ENCODE data around the gene DIDO1.
"Not testable (repeated sequence)": the region's sequence is repeated elsewhere in the genome, so short reads cannot be mapped to it uniquely, and the experiment has no call there.

DIDO1 gene

DNA sequence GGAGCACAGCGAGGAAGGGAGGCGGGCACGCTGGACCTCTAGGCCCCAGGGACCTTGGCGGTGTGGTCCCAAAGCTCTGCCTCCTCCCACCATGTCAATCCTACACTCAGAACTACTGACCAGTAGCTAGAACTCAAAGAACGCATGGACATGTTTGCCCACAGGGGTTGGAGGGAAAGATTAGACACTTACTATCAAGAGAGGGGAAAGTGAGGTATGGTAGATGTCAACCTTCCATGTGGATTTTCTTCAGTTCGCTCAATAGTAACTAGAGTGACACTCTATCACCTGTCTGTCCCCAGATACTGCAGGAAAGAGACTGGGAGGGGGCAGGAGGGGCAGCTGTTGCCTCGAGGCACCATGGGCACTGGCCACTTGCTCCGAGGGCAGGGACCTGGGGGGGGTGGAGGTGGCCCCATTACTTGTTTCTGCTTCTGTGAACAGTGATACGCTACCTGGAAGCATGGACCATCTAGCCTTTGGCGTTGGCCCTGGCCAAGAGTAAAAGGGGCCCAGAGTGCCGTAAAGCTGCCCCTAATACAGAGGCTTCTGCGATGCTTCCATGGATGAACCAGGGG, 912 bp upstream of the DIDO1 start:
- TF ChIP-seq, protein P1, sequence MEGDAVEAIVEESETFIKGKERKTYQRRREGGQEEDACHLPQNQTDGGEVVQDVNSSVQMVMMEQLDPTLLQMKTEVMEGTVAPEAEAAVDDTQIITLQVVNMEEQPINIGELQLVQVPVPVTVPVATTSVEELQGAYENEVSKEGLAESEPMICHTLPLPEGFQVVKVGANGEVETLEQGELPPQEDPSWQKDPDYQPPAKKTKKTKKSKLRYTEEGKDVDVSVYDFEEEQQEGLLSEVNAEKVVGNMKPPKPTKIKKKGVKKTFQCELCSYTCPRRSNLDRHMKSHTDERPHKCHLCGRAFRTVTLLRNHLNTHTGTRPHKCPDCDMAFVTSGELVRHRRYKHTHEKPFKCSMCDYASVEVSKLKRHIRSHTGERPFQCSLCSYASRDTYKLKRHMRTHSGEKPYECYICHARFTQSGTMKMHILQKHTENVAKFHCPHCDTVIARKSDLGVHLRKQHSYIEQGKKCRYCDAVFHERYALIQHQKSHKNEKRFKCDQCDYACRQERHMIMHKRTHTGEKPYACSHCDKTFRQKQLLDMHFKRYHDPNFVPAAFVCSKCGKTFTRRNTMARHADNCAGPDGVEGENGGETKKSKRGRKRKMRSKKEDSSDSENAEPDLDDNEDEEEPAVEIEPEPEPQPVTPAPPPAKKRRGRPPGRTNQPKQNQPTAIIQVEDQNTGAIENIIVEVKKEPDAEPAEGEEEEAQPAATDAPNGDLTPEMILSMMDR (IDR thresholded peaks at IDR 0.05) = no peak
- H3K9me3 Mint-ChIP-seq = no peaks in the 10 kb centered on the region
- H3K36me3 Mint-ChIP-seq (ENCODE audit: low read depth) = no peaks in the 10 kb centered on the region
- peaks cover 63% of the 10 kb centered on the region for H3K4me1 Mint-ChIP-seq
- DNase-seq = peak; percentile 29
- H3K27ac Mint-ChIP-seq = no peak overlapping the region
- peak overlapping the region; percentile 91 for H3K4me3 Mint-ChIP-seq
- H3K27me3 Mint-ChIP-seq (ENCODE audit: low read depth, poor library complexity) = no peaks in the 10 kb centered on the region

DNA sequence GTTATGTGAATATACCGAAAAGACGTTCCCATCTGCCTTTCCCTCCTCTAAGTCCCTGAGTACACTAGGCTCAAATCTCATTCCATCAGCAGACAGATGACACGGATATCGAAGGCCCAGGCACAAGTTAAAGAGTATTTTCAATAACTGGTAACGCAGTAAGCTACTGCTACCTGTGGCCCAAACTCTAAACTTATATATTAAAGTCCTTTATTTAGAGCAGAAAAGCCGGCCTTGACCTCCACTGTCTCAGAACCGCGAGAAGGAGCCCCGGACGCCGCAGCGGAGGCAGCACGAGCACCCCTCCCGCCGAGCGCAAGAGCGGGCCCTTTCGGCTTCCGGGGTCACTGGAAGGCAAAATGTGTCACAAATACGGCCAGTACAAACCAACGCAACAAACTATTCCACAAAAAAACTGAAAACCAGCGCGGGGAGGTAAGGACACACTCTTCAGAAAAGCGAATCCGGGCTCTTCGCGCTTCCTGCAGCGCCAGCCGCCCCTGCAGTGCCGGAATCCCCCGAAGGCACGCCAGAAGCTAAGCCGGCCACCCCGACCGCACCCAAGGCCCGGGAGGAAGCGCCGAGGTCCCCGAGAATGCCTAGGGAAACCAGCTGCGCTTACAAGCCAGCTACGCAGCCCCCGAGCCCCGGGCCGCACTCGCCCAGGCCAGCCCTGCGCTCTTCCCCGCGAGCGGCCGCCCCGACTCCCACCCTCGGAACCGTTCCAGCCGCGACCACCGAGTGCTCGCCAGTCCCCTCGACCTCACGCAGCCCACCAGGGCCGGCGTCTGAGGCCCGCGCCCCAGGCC, 681 bp downstream of the DIDO1 start:
- Mint-ChIP-seq H3K27me3 (ENCODE audit: low read depth, poor library complexity) (no peaks in the 10 kb centered on the region), H3K4me3 (peak overlapping the region; percentile 94), H3K4me1 (peaks cover 71% of the 10 kb centered on the region), H3K36me3 (ENCODE audit: low read depth) (no peaks in the 10 kb centered on the region), H3K27ac (peak overlapping the region; percentile 91), H3K9me3 (no peaks in the 10 kb centered on the region)
- TF ChIP-seq, protein P1 (IDR thresholded peaks at IDR 0.05) = no peak
- DNase-seq = peak; percentile 46

DNA sequence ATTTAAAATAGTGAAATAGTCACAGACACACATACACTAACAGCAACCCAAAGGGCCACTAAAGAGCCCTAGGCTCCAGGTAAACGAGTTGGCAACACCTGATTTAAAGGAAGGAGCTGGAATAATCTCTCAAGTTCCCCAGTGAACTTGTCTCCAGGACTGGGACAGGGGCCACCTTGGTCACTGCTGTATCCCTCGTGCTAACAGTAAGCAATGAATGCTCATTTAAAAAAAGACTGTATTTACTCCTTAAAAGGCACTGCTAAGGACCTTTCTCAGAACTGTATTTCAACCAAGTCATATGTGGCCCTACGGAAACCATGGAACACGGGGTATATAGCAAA, 1.3 kb downstream of the DIDO1 start:
- peak overlapping the region; percentile 91 for H3K27ac Mint-ChIP-seq
- DNase-seq = no peak
- H3K4me1 Mint-ChIP-seq = peaks cover 71% of the 10 kb centered on the region
- H3K36me3 Mint-ChIP-seq (ENCODE audit: low read depth) = no peaks in the 10 kb centered on the region
- H3K9me3 Mint-ChIP-seq = no peaks in the 10 kb centered on the region
- no peaks in the 10 kb centered on the region for H3K27me3 Mint-ChIP-seq (ENCODE audit: low read depth, poor library complexity)
- H3K4me3 Mint-ChIP-seq = peak overlapping the region; percentile 94
- TF ChIP-seq, protein P1 (IDR thresholded peaks at IDR 0.05) = no peak

DNA sequence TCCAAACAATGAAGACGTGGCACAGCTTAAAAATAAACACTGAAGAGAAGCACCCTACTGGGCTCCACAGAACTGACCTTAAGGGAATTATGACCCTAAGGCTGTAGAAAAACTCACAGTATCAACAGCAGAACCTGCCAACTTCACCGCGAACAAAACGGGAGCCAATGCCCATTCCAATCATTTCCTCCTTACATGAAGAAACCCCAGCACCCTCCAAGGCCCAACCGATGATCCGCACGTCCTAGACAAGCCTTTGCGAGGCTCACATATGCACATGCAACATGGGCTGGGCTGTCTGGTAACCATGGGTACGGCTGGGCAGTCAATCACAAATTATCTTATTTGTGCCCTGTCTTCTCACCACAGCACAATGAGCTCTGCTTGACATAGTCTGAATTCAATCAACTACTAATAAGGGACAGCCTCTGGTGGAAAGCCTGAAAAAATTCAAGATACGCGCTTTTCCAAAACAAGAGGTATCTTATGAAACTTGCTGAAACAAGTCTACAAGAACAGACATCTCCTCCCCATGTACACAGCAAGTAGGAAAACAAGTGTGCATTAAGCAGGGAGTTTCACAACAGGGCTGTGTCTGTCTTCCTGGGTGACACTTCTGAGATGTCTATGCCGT, 1.7 kb downstream of the DIDO1 start:
- no peak for DNase-seq
- H3K27me3 Mint-ChIP-seq (ENCODE audit: low read depth, poor library complexity) = no peaks in the 10 kb centered on the region
- peak overlapping the region; percentile 94 for H3K4me3 Mint-ChIP-seq
- TF ChIP-seq, protein P1 (IDR thresholded peaks at IDR 0.05) = no peak
- H3K27ac Mint-ChIP-seq = no peak overlapping the region
- H3K36me3 Mint-ChIP-seq (ENCODE audit: low read depth) = no peaks in the 10 kb centered on the region
- H3K9me3 Mint-ChIP-seq = no peaks in the 10 kb centered on the region
- peaks cover 71% of the 10 kb centered on the region for H3K4me1 Mint-ChIP-seq

DNA sequence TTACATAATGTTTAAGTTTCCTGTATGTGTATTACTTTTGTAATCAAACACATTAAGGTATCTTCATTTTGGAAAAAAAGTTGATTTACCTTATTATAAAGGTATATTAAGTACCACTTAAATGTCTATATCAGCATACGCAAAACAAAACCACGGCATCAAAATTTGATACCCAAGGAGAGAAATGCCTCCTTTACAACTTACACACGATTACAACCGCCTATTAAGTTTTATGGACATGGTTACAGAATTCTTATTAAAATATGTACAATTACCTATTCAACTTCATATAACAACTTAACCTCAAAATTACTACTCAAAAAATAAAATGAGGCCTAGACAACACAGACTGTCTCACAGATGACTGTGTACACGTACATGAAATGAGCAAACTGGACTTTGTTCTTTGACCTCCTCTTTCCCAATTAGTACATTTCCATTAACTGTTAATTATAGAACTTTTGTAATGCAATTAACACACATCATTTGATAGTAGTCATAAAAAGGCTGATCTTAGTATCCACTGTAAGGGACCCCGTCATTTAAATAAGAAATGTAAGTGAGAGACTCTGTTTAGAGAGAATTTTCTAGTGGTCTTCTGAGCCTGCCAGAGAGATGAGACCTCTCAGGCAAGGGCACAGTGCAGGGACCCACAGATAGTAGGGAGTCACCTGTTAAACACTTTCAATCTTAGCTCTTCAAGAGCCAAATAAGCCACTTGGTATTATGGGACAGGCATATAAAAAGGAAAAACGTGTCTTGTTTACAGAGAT, 2.5 kb downstream of the DIDO1 start:
- no peak for DNase-seq
- TF ChIP-seq, protein P1 (IDR thresholded peaks at IDR 0.05) = no peak
- Mint-ChIP-seq H3K4me1 (peaks cover 72% of the 10 kb centered on the region), H3K9me3 (no peaks in the 10 kb centered on the region), H3K27ac (no peak overlapping the region), H3K27me3 (ENCODE audit: low read depth, poor library complexity) (no peaks in the 10 kb centered on the region), H3K4me3 (peak overlapping the region; percentile 94), H3K36me3 (ENCODE audit: low read depth) (no peaks in the 10 kb centered on the region)

DNA sequence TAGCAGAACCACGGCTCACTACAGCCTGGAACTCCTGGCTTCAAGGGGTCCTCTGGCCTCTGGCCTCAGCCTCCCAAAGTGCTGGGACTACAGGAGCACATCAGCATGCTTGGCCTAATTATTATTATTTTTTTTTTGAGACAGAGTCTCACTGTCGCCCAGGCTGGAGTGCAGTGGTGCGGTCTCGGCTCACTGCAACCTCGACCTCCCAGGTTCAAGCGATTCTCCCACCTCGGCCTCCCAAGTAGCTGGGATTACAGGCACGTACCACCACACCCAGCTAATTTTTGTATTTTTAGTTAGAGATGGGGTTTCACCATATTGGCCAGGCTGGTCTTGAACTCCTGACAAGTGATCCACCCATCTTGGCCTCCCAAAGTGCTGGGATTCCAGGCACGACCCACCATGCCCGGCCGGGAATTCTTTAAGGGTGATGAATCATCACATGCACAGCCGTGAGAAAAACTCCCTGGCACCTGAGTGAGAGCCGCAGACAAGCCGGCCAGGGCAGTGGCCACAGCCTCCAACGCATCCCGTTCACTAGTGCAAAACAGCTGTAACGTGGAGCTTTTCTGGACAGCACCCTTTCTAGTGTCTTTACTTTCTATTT, 3.1 kb downstream of the DIDO1 start:
- peaks cover 72% of the 10 kb centered on the region for H3K4me1 Mint-ChIP-seq
- H3K4me3 Mint-ChIP-seq; H3K27ac Mint-ChIP-seq; H3K9me3 Mint-ChIP-seq; H3K36me3 Mint-ChIP-seq (ENCODE audit: low read depth); H3K27me3 Mint-ChIP-seq (ENCODE audit: low read depth, poor library complexity); DNase-seq: not testable (repeated sequence)

Data from nephron progenitor cell (in vitro differentiated cells).